Measurements from ENCODE around the gene LACC1. TPM values are rescaled to one million over a fixed set of nuclear protein-coding genes. Genes with fewer than 3 reads are reported as not detected.

Gene LACC1
- total and polyA plus RNA-seq, 2 of the 13 experiments (the other 11 are each of a cell fraction or from before 2014, with no cell fraction given) = 0.92 to 1.7 TPM

- TF ChIP-seq, protein P1, sequence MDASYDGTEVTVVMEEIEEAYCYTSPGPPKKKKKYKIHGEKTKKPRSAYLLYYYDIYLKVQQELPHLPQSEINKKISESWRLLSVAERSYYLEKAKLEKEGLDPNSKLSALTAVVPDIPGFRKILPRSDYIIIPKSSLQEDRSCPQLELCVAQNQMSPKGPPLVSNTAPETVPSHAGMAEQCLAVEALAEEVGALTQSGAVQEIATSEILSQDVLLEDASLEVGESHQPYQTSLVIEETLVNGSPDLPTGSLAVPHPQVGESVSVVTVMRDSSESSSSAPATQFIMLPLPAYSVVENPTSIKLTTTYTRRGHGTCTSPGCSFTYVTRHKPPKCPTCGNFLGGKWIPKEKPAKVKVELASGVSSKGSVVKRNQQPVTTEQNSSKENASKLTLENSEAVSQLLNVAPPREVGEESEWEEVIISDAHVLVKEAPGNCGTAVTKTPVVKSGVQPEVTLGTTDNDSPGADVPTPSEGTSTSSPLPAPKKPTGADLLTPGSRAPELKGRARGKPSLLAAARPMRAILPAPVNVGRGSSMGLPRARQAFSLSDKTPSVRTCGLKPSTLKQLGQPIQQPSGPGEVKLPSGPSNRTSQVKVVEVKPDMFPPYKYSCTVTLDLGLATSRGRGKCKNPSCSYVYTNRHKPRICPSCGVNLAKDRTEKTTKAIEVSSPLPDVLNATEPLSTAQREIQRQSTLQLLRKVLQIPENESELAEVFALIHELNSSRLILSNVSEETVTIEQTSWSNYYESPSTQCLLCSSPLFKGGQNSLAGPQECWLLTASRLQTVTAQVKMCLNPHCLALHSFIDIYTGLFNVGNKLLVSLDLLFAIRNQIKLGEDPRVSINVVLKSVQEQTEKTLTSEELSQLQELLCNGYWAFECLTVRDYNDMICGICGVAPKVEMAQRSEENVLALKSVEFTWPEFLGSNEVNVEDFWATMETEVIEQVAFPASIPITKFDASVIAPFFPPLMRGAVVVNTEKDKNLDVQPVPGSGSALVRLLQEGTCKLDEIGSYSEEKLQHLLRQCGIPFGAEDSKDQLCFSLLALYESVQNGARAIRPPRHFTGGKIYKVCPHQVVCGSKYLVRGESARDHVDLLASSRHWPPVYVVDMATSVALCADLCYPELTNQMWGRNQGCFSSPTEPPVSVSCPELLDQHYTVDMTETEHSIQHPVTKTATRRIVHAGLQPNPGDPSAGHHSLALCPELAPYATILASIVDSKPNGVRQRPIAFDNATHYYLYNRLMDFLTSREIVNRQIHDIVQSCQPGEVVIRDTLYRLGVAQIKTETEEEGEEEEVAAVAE (CRISPR knock-in tag; IDR thresholded peaks at IDR 0.05; ENCODE audit: borderline replicate concordance) = no peak
- TF ChIP-seq ZNF296 (CRISPR knock-in tag; conservative IDR thresholded peaks at IDR 0.05) = no peak
- TF ChIP-seq ZFYVE20 (CRISPR knock-in tag; IDR thresholded peaks at IDR 0.05; ENCODE audit: borderline replicate concordance, low read depth) = peak; percentile 97
- no peak for TF ChIP-seq MBD4 (IDR thresholded peaks at IDR 0.05; ENCODE audit: borderline replicate concordance, low read length)
- no peak for TF ChIP-seq SRSF4 (IDR thresholded peaks at IDR 0.05; ENCODE audit: low read depth, low read length, poor library complexity, severe bottlenecking)
- TF ChIP-seq MXD4 (CRISPR knock-in tag; IDR thresholded peaks at IDR 0.05) = 0 out of 2 replicates have a peak, but pooled peaks have one; percentile 32
- no peak for TF ChIP-seq GATA4 (IDR thresholded peaks at IDR 0.05; ENCODE audit: borderline replicate concordance, low read depth)
- TF ChIP-seq HNRNPLL (IDR thresholded peaks at IDR 0.05; ENCODE audit: low read depth, low read length, poor library complexity, severe bottlenecking) = peak; percentile 31
- peak; percentile 59; the same call in 1 of the 2 replicates for TF ChIP-seq ZNF546 (CRISPR knock-in tag; conservative IDR thresholded peaks at IDR 0.05)
- 0 out of 2 replicates have a peak, but pooled peaks have one; percentile 32 for TF ChIP-seq ZNF672 (CRISPR knock-in tag; IDR thresholded peaks at IDR 0.05)
- TF ChIP-seq ZFP36L2 (CRISPR knock-in tag; IDR thresholded peaks at IDR 0.05) = peak; percentile 49; the same call in 1 of the 2 replicates
- no peak for TF ChIP-seq ZNF224 (CRISPR knock-in tag; IDR thresholded peaks at IDR 0.05)
- TF ChIP-seq CCDC6 (CRISPR knock-in tag; IDR thresholded peaks at IDR 0.05) = no peak
- no peak for TF ChIP-seq JDP2 (CRISPR knock-in tag; IDR thresholded peaks at IDR 0.05; ENCODE audit: borderline replicate concordance)
- TF ChIP-seq ZNF646 (CRISPR knock-in tag; IDR thresholded peaks at IDR 0.05) = no peak
- TF ChIP-seq ZMYM3 (CRISPR knock-in tag; IDR thresholded peaks at IDR 0.05) = 0 out of 2 replicates have a peak, but pooled peaks have one; percentile 20
Measured at GRCh38 chr13:43878892-43879754, 581 bp upstream of the LACC1 start, which contains the start of gene CCDC122 (continued).

All from HepG2 (cell line).